Breast epithelium (tissue), 4 donors: ENCODE measurements around the gene MAD1L1. TPM values are rescaled to one million over a fixed set of nuclear protein-coding genes. Genes with fewer than 3 reads are reported as not detected.

Experiments used
- DNase-seq, 2 donors: peaks; one replicate each; pipeline ENCODE4 v3.0.0-alpha.2; 2019; ENCODE audit warnings: low spot score in 2 of 2
- H3K27ac ChIP-seq, 2 donors: fragments of 200-600 bp; sonication (generic) in 1 of 2; one replicate each; pipeline ENCODE4 v1.5.1; 2016 to 2019; ENCODE audit warnings: mild to moderate bottlenecking in 1 of 2
- H3K27me3 ChIP-seq, 2 donors: fragments of 200-600 bp; sonication (generic) in 1 of 2; one replicate each; pipeline versions ENCODE4 v1.5.1 to v1.6.0; 2017 to 2019; ENCODE audit warnings: control low read depth in 1 of 2, mild to moderate bottlenecking in 1 of 2
- H3K36me3 ChIP-seq: fragments of 200-600 bp; one replicate; pipeline ENCODE4 v1.5.1; 2019
- H3K4me1 ChIP-seq, 2 donors: fragments of 200-600 bp; sonication (generic); one replicate each; pipeline ENCODE4 v1.5.1; 2016 to 2019; ENCODE audit warnings: control low read depth in 1 of 2
- H3K4me3 ChIP-seq, 3 donors: fragments of 200-600 bp; sonication (generic); 1 replicate in 2 of 3; 2 replicates in 1 of 3; pipeline ENCODE4 v1.5.1; 2016 to 2019; ENCODE audit warnings: mild to moderate bottlenecking in 3 of 3, moderate library complexity in 2 of 3
- H3K9me3 ChIP-seq, 2 donors: fragments of 200-600 bp; sonication (generic) in 1 of 2; one replicate each; pipeline ENCODE4 v1.5.1; 2016 to 2019; ENCODE audit warnings: control low read depth in 1 of 2
- CTCF ChIP-seq, 3 donors: fragments of 450-650 bp; IDR thresholded peaks; one replicate each; pipeline ENCODE4 v1.5.1; 2016 to 2017; ENCODE audit warnings: antibody characterized with exemption in 3 of 3, mild to moderate bottlenecking in 3 of 3, moderate library complexity in 3 of 3
- POLR2A ChIP-seq: fragments of 450-650 bp; IDR thresholded peaks from one replicate; pipeline ENCODE4 v1.6.1; 2016; ENCODE audit warnings: antibody characterized with exemption, mild to moderate bottlenecking, moderate library complexity
- POLR2AphosphoS5 ChIP-seq, 3 donors: sonication (generic); formaldehyde crosslinking; IDR thresholded peaks; one replicate each; pipeline ENCODE4 v1.6.1; 2017; ENCODE audit warnings: antibody characterized with exemption in 3 of 3
- intact Hi-C: fragments of 100-400 bp; cut with DNase I; formaldehyde crosslinking; loops from one replicate; pipeline ENCODE4 v1.15.1; 2023; ENCODE audit warnings: low total_unique reads
- total RNA-seq, 3 donors: library from RNA; depleted of rRNA; stranded (reverse); fragments of >200 nt; gene quantifications; one replicate each; pipeline ENCODE4 v1.1.0, GENCODE V29; 2016

Gene MAD1L1
- total RNA-seq, 3 donors from 2014 or later, result 27.7 to 33.9 (median 28.8) TPM

- no peak for TF ChIP-seq POLR2A
- TF ChIP-seq POLR2AphosphoS5 (IDR thresholded peaks at IDR 0.05), result no peak
- no peak for TF ChIP-seq CTCF (IDR thresholded peaks at IDR 0.05)
- no peak overlapping the region for H3K4me3 ChIP-seq
- H3K4me1 ChIP-seq, result no peaks in the 10 kb centered on the region
- intact Hi-C loops, result no loop called here
- H3K9me3 ChIP-seq, result no peaks in the 10 kb centered on the region
- DNase-seq, result no peak
- peak overlapping the region in 1 of 2 donors; percentile 12 for H3K27ac ChIP-seq
- no peaks in the 10 kb centered on the region for H3K27me3 ChIP-seq
- H3K36me3 ChIP-seq, result no peaks in the 10 kb centered on the region
Observed at GRCh38 chr7:1954366-1955004, 278.3 kb downstream of the MAD1L1 start.

GRCh38 chr7:1953199-1954190, 279.2 kb downstream of the MAD1L1 start:
- intact Hi-C loops, result no loop called here
- Histone ChIP-seq H3K4me3 (no peak overlapping the region), H3K27me3 (no peaks in the 10 kb centered on the region), H3K4me1 (no peaks in the 10 kb centered on the region), H3K9me3 (no peaks in the 10 kb centered on the region), H3K27ac (no peak overlapping the region), H3K36me3 (no peaks in the 10 kb centered on the region)
- no peak for TF ChIP-seq POLR2AphosphoS5 (IDR thresholded peaks at IDR 0.05)
- TF ChIP-seq POLR2A, result no peak
- TF ChIP-seq CTCF (IDR thresholded peaks at IDR 0.05), result no peak
- no peak for DNase-seq

- Histone ChIP-seq H3K27me3 (no peaks in the 10 kb centered on the region), H3K4me1 (no peaks in the 10 kb centered on the region), H3K9me3 (no peaks in the 10 kb centered on the region), H3K4me3 (no peak overlapping the region), H3K27ac (no peak overlapping the region), H3K36me3 (no peaks in the 10 kb centered on the region)
- intact Hi-C loops, result no loop called here
- no peak for TF ChIP-seq CTCF (IDR thresholded peaks at IDR 0.05)
- TF ChIP-seq POLR2A, result no peak
- no peak for TF ChIP-seq POLR2AphosphoS5 (IDR thresholded peaks at IDR 0.05)
- no peak for DNase-seq
Observed at GRCh38 chr7:1952781-1953180, 280.0 kb downstream of the MAD1L1 start.

- H3K36me3 ChIP-seq, result no peaks in the 10 kb centered on the region
- DNase-seq, result no peak
- TF ChIP-seq CTCF (IDR thresholded peaks at IDR 0.05) (no peak), POLR2A (no peak), POLR2AphosphoS5 (IDR thresholded peaks at IDR 0.05) (no peak)
- no peaks in the 10 kb centered on the region for H3K27me3 ChIP-seq
- no peaks in the 10 kb centered on the region for H3K4me1 ChIP-seq
- intact Hi-C loops, result no loop called here
- no peaks in the 10 kb centered on the region for H3K9me3 ChIP-seq
- no peak overlapping the region for H3K27ac ChIP-seq
- no peak overlapping the region for H3K4me3 ChIP-seq
Observed at GRCh38 chr7:1952169-1952760, 280.5 kb downstream of the MAD1L1 start.
